ENCODE measurements around the gene MC1R.
"Not testable (repeated sequence)": the region's sequence is repeated elsewhere in the genome, so short reads cannot be mapped to it uniquely, and the experiment has no call there.

MC1R gene

GRCh38 chr16:89911375-89911774 is 7.3 kb upstream of the MC1R start:
- no peak for TF ChIP-seq CTCF (IDR thresholded peaks at IDR 0.05; ENCODE audit: low read depth, low read length, missing control alignments)
- no peak for DNase-seq (ENCODE audit: low read depth)
- H3K4me3 ChIP-seq (ENCODE audit: low read depth, low read length), result no peak overlapping the region

- no peak for DNase-seq (ENCODE audit: low read depth)
- no peak for TF ChIP-seq CTCF (IDR thresholded peaks at IDR 0.05; ENCODE audit: low read depth, low read length, missing control alignments)
- no peak overlapping the region for H3K4me3 ChIP-seq (ENCODE audit: low read depth, low read length)
These were observed 6.5 kb upstream of the MC1R start for GRCh38 chr16:89912143-89912542.

- TF ChIP-seq CTCF (IDR thresholded peaks at IDR 0.05; ENCODE audit: low read depth, low read length, missing control alignments), result no peak
- no peak overlapping the region for H3K4me3 ChIP-seq (ENCODE audit: low read depth, low read length)
- DNase-seq (ENCODE audit: low read depth), result no peak
These were observed 6.0 kb upstream of the MC1R start for GRCh38 chr16:89912627-89913026.

- no peak for DNase-seq (ENCODE audit: low read depth)
- TF ChIP-seq CTCF (IDR thresholded peaks at IDR 0.05; ENCODE audit: low read depth, low read length, missing control alignments), result no peak
- H3K4me3 ChIP-seq (ENCODE audit: low read depth, low read length), result no peak overlapping the region
These were observed 5.0 kb upstream of the MC1R start for GRCh38 chr16:89913408-89914387.

GRCh38 chr16:89914642-89915285 is 3.9 kb upstream of the MC1R start:
- DNase-seq (ENCODE audit: low read depth); H3K4me3 ChIP-seq (ENCODE audit: low read depth, low read length): not testable (repeated sequence)

- no peak for DNase-seq (ENCODE audit: low read depth)
- no peak for TF ChIP-seq CTCF (IDR thresholded peaks at IDR 0.05; ENCODE audit: low read depth, low read length, missing control alignments)
- H3K4me3 ChIP-seq (ENCODE audit: low read depth, low read length), result no peak overlapping the region
These were observed 3.1 kb upstream of the MC1R start for GRCh38 chr16:89915303-89916232.
